NCI-H2107 treated with DMSO at 0.1 percent for 48 hours (cell line): ENCODE data around the gene ARPC1A.
"Not testable (repeated sequence)": the region's sequence is repeated elsewhere in the genome, so short reads cannot be mapped to it uniquely, and the experiment has no call there.

Source experiments
- DNase-seq: peaks from one replicate; lab custom pipeline; 2025; ENCODE audit not compliant: unreplicated experiment; lab: John Stamatoyannopoulos, UW

ARPC1A gene

GRCh38 chr7:99368750-99369389, 43.2 kb downstream of the ARPC1A start:
- no peak for DNase-seq

- no peak for DNase-seq
Measured at GRCh38 chr7:99369767-99370391, 44.2 kb downstream of the ARPC1A start.

- no peak for DNase-seq
Measured at GRCh38 chr7:99371376-99371920, 45.8 kb downstream of the ARPC1A start.

- no peak for DNase-seq
Measured at GRCh38 chr7:99372275-99373090, 46.8 kb downstream of the ARPC1A start.

- no peak for DNase-seq
Measured at GRCh38 chr7:99373091-99374066, 47.7 kb downstream of the ARPC1A start.

- DNase-seq, result no peak
Measured at GRCh38 chr7:99374111-99375064, 48.7 kb downstream of the ARPC1A start, which contains the start of gene ARPC1B. Gene ARPC1B (plus strand): TSS chr7:99374730. CDS start chr7:99385715, 10,985 bp downstream.

GRCh38 chr7:99375070-99375807, 49.5 kb downstream of the ARPC1A start:
- no peak for DNase-seq

GRCh38 chr7:99379043-99379577, 53.4 kb downstream of the ARPC1A start:
- DNase-seq, result no peak

- DNase-seq, result not testable (repeated sequence)
Measured at GRCh38 chr7:99379693-99380031, 54.0 kb downstream of the ARPC1A start.

GRCh38 chr7:99380032-99380822, 54.5 kb downstream of the ARPC1A start:
- DNase-seq, result no peak

- DNase-seq, result no peak
Measured at GRCh38 chr7:99380823-99381663, 55.3 kb downstream of the ARPC1A start.

GRCh38 chr7:99381664-99382075, 56.0 kb downstream of the ARPC1A start:
- DNase-seq, result no peak

- DNase-seq, result no peak
Measured at GRCh38 chr7:99383203-99383602, 57.5 kb downstream of the ARPC1A start.

- DNase-seq, result no peak
Measured at GRCh38 chr7:99383791-99384370, 58.2 kb downstream of the ARPC1A start.

- DNase-seq, result no peak
Measured at GRCh38 chr7:99384523-99384922, 58.8 kb downstream of the ARPC1A start.

GRCh38 chr7:99385564-99385963, 59.9 kb downstream of the ARPC1A start:
- no peak for DNase-seq
